HepG2 (cell line): ENCODE results near the gene HPGD. TPM values are rescaled to one million over a fixed set of nuclear protein-coding genes. Genes with fewer than 3 reads are reported as not detected.

ENCODE experiments used
- AGO1 ChIP-seq: fragments of 200-400 bp; formaldehyde crosslinking; IDR thresholded peaks from 2 replicates; pipeline ENCODE4 v1.6.1; 2017; ENCODE audit warnings: mild to moderate bottlenecking, low read depth, low read length, moderate library complexity; ENCODE audit not compliant: poor library complexity, severe bottlenecking
- BCL6 ChIP-seq: IDR thresholded peaks from 2 replicates; pipeline ENCODE4 v1.6.1; 2016; ENCODE audit warnings: missing genetic modification reagents, missing compliant biosample characterization
- CCDC6 ChIP-seq: sonication (generic); formaldehyde crosslinking; IDR thresholded peaks from 2 replicates; pipeline ENCODE4 v1.8.1; 2022; ENCODE audit warnings: mild to moderate bottlenecking, missing genetic modification reagents, moderate library complexity
- CEBPG ChIP-seq: IDR thresholded peaks from 2 replicates; pipeline ENCODE4 v1.6.1; 2016
- CHD2 ChIP-seq: IDR thresholded peaks from 2 replicates; pipeline ENCODE4 v1.6.1; 2011; ENCODE audit warnings: low read depth, low read length, improper control_type of control experiment
- CREM ChIP-seq, 2 experiments: sonication (generic) in 1 of 2; formaldehyde crosslinking in 1 of 2; IDR thresholded peaks; 2 replicates each; pipeline versions ENCODE4 v1.4.0 to v1.6.1; 2016 to 2020; ENCODE audit warnings: antibody characterized with exemption in 1 of 2, mild to moderate bottlenecking in 1 of 2, missing genetic modification reagents in 1 of 2
- FOXO1 ChIP-seq: sonication (generic); formaldehyde crosslinking; IDR thresholded peaks from 2 replicates; pipeline ENCODE4 v1.4.0; 2020; ENCODE audit warnings: missing genetic modification reagents
- HNF4A ChIP-seq: sonication (generic); formaldehyde crosslinking; IDR thresholded peaks from 2 replicates; pipeline ENCODE4 v1.4.0; 2020; ENCODE audit warnings: missing genetic modification reagents
- HNF4G ChIP-seq, 2 experiments: sonication (generic) in 1 of 2; formaldehyde crosslinking in 1 of 2; IDR thresholded peaks; 2 replicates each; pipeline versions ENCODE4 v1.4.0 to v1.6.1; 2011 to 2020; ENCODE audit warnings: borderline replicate concordance in 2 of 2, low read depth in 2 of 2, mild to moderate bottlenecking in 2 of 2, low read length in 1 of 2, missing genetic modification reagents in 1 of 2, moderate library complexity in 1 of 2
- KLF16 ChIP-seq, 2 experiments: sonication (generic) in 1 of 2; formaldehyde crosslinking in 1 of 2; IDR thresholded peaks; 2 replicates each; pipeline versions ENCODE4 v1.6.1 to v1.8.0; 2016 to 2023; ENCODE audit warnings: missing genetic modification reagents in 2 of 2, missing compliant biosample characterization in 1 of 2
- MLLT10 ChIP-seq: sonication (generic); formaldehyde crosslinking; IDR thresholded peaks from 2 replicates; pipeline ENCODE4 v1.4.0; 2020; ENCODE audit warnings: missing genetic modification reagents
- NR2C2 ChIP-seq: sonication (generic); formaldehyde crosslinking; IDR thresholded peaks from 2 replicates; pipeline ENCODE4 v1.4.0; 2020; ENCODE audit warnings: missing genetic modification reagents, mild to moderate bottlenecking, moderate library complexity, borderline replicate concordance
- NR2F1 ChIP-seq, 2 experiments: fragments of 450-650 bp in 1 of 2; formaldehyde crosslinking in 1 of 2; IDR thresholded peaks; 2 replicates each; pipeline versions ENCODE4 v1.5.0 to v1.6.1; 2016 to 2020; ENCODE audit warnings: mild to moderate bottlenecking in 1 of 2, missing compliant biosample characterization in 1 of 2, missing genetic modification reagents in 1 of 2, moderate library complexity in 1 of 2
- RBAK ChIP-seq: sonication (generic); formaldehyde crosslinking; IDR thresholded peaks from 2 replicates; pipeline ENCODE4 v1.5.1; 2020; ENCODE audit warnings: mild to moderate bottlenecking, missing genetic modification reagents
- SOX6 ChIP-seq, 2 experiments: fragments of 450-650 bp in 1 of 2; sonication (generic) in 1 of 2; formaldehyde crosslinking in 1 of 2; IDR thresholded peaks; 2 replicates each; pipeline versions ENCODE4 v1.4.0 to v1.6.1; 2017 to 2020; ENCODE audit warnings: antibody characterized with exemption in 1 of 2, mild to moderate bottlenecking in 1 of 2, missing genetic modification reagents in 1 of 2
- TCF12 ChIP-seq, 2 experiments: fragments of 450-650 bp in 1 of 2; sonication (generic) in 1 of 2; formaldehyde crosslinking in 1 of 2; IDR thresholded peaks; 2 replicates each; pipeline versions ENCODE4 v1.6.1 to v1.8.0; 2017 to 2022; ENCODE audit warnings: antibody characterized with exemption in 1 of 2, mild to moderate bottlenecking in 1 of 2, missing genetic modification reagents in 1 of 2, moderate library complexity in 1 of 2
- TMF1 ChIP-seq: sonication (generic); formaldehyde crosslinking; IDR thresholded peaks from 2 replicates; pipeline ENCODE4 v1.8.1; 2022; ENCODE audit warnings: low read depth, missing genetic modification reagents
- ZNF20 ChIP-seq: sonication (generic); formaldehyde crosslinking; IDR thresholded peaks from 2 replicates; pipeline ENCODE4 v1.4.0; 2020; ENCODE audit warnings: mild to moderate bottlenecking, moderate library complexity, missing genetic modification reagents
- ZNF543 ChIP-seq: sonication (generic); formaldehyde crosslinking; IDR thresholded peaks from 2 replicates; pipeline ENCODE4 v1.4.0; 2020; ENCODE audit warnings: mild to moderate bottlenecking, missing genetic modification reagents
- ZNF605 ChIP-seq: sonication (generic); formaldehyde crosslinking; IDR thresholded peaks from 2 replicates; pipeline ENCODE4 v1.8.0; 2022; ENCODE audit warnings: mild to moderate bottlenecking, missing genetic modification reagents
- ZNF720 ChIP-seq: sonication (generic); formaldehyde crosslinking; IDR thresholded peaks from 2 replicates; pipeline ENCODE4 v1.4.0; 2020; ENCODE audit warnings: missing genetic modification reagents
- ZNF749 ChIP-seq: sonication (generic); formaldehyde crosslinking; IDR thresholded peaks from 2 replicates; pipeline ENCODE4 v1.8.0; 2022; ENCODE audit warnings: mild to moderate bottlenecking, missing genetic modification reagents, moderate library complexity, borderline replicate concordance
- polyA plus RNA-seq, 8 experiments: library from polyadenylated mRNA; depleted of rRNA in 3 of 8; stranded (reverse) in 7 of 8; unstranded in 1 of 8; fragments of >200 nt; fragmentation: Illumina TruSeq in 4 of 8; extraction: Trizol in 4 of 8; gene quantifications; 2 replicates each; pipeline versions ENCODE4 v1.2.1 to v1.2.3, GENCODE V29; 2011 to 2016; ENCODE audit warnings: low read depth in 4 of 8, missing spikeins in 1 of 8, mixed read lengths in 1 of 8; ENCODE audit not compliant: insufficient read depth in 1 of 8
- total RNA-seq, 5 experiments: library from RNA; depleted of rRNA; stranded (reverse); fragments of >200 nt; fragmentation: Illumina TruSeq; extraction: Trizol; gene quantifications; 2 replicates each; pipeline ENCODE4 v1.2.3, GENCODE V29; 2016; ENCODE audit warnings: low read depth in 1 of 5
- TF ChIP-seq, protein P1 (sequence below): sonication (generic); formaldehyde crosslinking; IDR thresholded peaks from 2 replicates; pipeline ENCODE4 v1.4.0; 2020; ENCODE audit warnings: missing genetic modification reagents, borderline replicate concordance
- TF ChIP-seq, protein P2 (sequence below): sonication (generic); formaldehyde crosslinking; IDR thresholded peaks from 2 replicates; pipeline ENCODE4 v1.5.1; 2020; ENCODE audit warnings: mild to moderate bottlenecking, missing genetic modification reagents, borderline replicate concordance

The HPGD gene
- total and polyA plus RNA-seq, 2 of the 13 experiments (the other 11 are each of a cell fraction or from before 2014, with no cell fraction given), result 0.13 to 0.24 TPM

DNA sequence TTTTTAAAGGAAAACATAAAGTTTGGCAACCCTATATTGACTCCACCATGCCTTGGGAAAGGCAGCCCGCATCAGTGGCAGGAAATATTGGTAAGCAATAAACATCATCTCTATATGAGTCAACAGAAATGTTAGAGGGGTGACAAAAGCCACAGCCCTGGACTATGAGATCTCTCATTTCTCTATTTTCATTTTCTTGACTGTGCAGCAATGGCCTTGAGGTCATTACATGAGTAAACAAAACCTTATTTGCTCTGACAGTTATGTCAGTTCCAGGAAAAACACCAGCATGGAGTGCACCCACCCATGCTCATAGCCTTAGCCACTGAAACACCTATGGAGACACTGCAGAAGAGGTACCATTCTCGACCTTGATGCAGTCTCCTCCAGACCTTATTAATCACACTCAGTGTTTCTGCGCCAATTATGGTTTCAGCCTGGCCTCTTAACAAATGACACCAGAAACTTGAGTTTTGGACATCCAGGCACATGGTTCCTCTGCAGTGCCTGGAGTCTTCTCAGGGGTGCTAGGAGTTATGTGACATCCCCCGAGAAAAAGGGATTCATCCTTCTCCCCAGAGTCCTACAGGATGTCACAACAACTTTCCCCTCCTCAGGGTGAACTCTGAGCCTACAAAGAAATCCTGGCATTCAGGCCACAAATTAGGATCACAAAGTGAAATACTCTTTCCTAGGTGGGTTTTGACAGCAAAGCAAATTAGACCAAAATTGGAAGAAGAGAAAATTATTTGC is 16.0 kb upstream of the HPGD start (continued):
- no peak for TF ChIP-seq RBAK (CRISPR knock-in tag)
- TF ChIP-seq NR2C2 (CRISPR knock-in tag), result peak; percentile 35; the same call in 1 of the 2 replicates
- TF ChIP-seq HNF4G (IDR thresholded peaks at IDR 0.05; ENCODE audit: borderline replicate concordance, low read depth, low read length), result no peak
- TF ChIP-seq HNF4G (CRISPR knock-in tag; IDR thresholded peaks at IDR 0.05; ENCODE audit: borderline replicate concordance, low read depth), result peak; percentile 42; the same call in 1 of the 2 replicates
- TF ChIP-seq, protein P1, sequence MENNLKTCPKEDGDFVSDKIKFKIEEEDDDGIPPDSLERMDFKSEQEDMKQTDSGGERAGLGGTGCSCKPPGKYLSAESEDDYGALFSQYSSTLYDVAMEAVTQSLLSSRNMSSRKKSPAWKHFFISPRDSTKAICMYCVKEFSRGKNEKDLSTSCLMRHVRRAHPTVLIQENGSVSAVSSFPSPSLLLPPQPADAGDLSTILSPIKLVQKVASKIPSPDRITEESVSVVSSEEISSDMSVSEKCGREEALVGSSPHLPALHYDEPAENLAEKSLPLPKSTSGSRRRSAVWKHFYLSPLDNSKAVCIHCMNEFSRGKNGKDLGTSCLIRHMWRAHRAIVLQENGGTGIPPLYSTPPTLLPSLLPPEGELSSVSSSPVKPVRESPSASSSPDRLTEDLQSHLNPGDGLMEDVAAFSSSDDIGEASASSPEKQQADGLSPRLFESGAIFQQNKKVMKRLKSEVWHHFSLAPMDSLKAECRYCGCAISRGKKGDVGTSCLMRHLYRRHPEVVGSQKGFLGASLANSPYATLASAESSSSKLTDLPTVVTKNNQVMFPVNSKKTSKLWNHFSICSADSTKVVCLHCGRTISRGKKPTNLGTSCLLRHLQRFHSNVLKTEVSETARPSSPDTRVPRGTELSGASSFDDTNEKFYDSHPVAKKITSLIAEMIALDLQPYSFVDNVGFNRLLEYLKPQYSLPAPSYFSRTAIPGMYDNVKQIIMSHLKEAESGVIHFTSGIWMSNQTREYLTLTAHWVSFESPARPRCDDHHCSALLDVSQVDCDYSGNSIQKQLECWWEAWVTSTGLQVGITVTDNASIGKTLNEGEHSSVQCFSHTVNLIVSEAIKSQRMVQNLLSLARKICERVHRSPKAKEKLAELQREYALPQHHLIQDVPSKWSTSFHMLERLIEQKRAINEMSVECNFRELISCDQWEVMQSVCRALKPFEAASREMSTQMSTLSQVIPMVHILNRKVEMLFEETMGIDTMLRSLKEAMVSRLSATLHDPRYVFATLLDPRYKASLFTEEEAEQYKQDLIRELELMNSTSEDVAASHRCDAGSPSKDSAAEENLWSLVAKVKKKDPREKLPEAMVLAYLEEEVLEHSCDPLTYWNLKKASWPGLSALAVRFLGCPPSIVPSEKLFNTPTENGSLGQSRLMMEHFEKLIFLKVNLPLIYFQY, result no peak
- TF ChIP-seq ZNF605 (CRISPR knock-in tag), result no peak
- no peak for TF ChIP-seq TCF12 (IDR thresholded peaks at IDR 0.05)
- TF ChIP-seq TCF12 (CRISPR knock-in tag; IDR thresholded peaks at IDR 0.05), result no peak
- no peak for TF ChIP-seq ZNF20 (CRISPR knock-in tag)
- peak; percentile 48; the same call in 1 of the 2 replicates for TF ChIP-seq CREM (IDR thresholded peaks at IDR 0.05)
- TF ChIP-seq CREM (CRISPR knock-in tag; IDR thresholded peaks at IDR 0.05), result no peak
- peak; percentile 63 for TF ChIP-seq BCL6 (CRISPR knock-in tag)
- no peak for TF ChIP-seq AGO1
- TF ChIP-seq, protein P2, sequence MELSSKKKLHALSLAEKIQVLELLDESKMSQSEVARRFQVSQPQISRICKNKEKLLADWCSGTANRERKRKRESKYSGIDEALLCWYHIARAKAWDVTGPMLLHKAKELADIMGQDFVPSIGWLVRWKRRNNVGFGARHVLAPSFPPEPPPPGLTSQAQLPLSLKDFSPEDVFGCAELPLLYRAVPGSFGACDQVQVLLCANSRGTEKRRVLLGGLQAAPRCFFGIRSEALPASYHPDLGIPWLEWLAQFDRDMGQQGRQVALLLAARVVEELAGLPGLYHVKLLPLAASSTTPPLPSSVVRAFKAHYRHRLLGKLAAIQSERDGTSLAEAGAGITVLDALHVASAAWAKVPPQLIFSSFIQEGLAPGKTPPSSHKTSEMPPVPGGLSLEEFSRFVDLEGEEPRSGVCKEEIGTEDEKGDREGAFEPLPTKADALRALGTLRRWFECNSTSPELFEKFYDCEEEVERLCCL, result no peak
- TF ChIP-seq ZNF749 (CRISPR knock-in tag), result no peak
- peak; percentile 23; the same call in 1 of the 2 replicates for TF ChIP-seq HNF4A (CRISPR knock-in tag)
- TF ChIP-seq MLLT10, result no peak
- TF ChIP-seq ZNF720 (CRISPR knock-in tag), result no peak
- no peak for TF ChIP-seq ZNF543 (CRISPR knock-in tag)
- no peak for TF ChIP-seq CHD2
- 0 out of 2 replicates have a peak, but pooled peaks have one; percentile 28 for TF ChIP-seq CCDC6
- 0 out of 2 replicates have a peak, but pooled peaks have one; percentile 11 for TF ChIP-seq CEBPG (CRISPR knock-in tag)
- TF ChIP-seq TMF1 (CRISPR knock-in tag), result no peak
- peak in 1 of 2 experiments; percentile 38; a peak in 1 of 4 replicates for TF ChIP-seq NR2F1 (CRISPR knock-in tag; IDR thresholded peaks at IDR 0.05)
- peak; percentile 52; the same call in 1 of the 2 replicates for TF ChIP-seq FOXO1
- no peak for TF ChIP-seq SOX6 (IDR thresholded peaks at IDR 0.05)
- peak; percentile 72 for TF ChIP-seq SOX6 (CRISPR knock-in tag; IDR thresholded peaks at IDR 0.05)
- TF ChIP-seq KLF16 (CRISPR knock-in tag; IDR thresholded peaks at IDR 0.05), result peak in 1 of 2 experiments; percentile 47; a peak in 1 of 4 replicates
